IMR-90 (cell line): ENCODE results near the gene VPS8. TPM values are rescaled to one million over a fixed set of nuclear protein-coding genes. Genes with fewer than 3 reads are reported as not detected.

Experiments
- polyA plus RNA-seq, 3 experiments: library from polyadenylated mRNA; depleted of rRNA; stranded (reverse); fragments of >200 nt; gene quantifications; 2 replicates each; pipeline ENCODE4 v1.2.3, GENCODE V29; 2012; ENCODE audit warnings: low replicate concordance in 1 of 3
- total RNA-seq: library from RNA; depleted of rRNA; stranded (reverse); fragments of >200 nt; gene quantifications from 2 replicates; pipeline ENCODE4 v1.2.3, GENCODE V29; 2012; rRNA removed

Gene VPS8
- total and polyA plus RNA-seq, 2 of the 4 experiments (the other 2 are of a cell fraction), result 14.0 to 56.1 TPM

Other genes starting within 250 kb of the VPS8 start
- gene MAGEF1, start 100.1 kb upstream of the VPS8 start, total RNA-seq, result 10.6 and 16.4 TPM in 2 replicates
- gene MAGEF1, start 100.1 kb upstream of the VPS8 start, polyA plus RNA-seq (2012; rRNA removed), result 18.3 and 19.4 TPM in 2 replicates